Stimulated activated CD8-positive, alpha-beta memory T cell treated with anti-CD3 and anti-CD28 coated beads, Interleukin-15, amount 100 ng/mL, for 24 hours (primary cell): ENCODE measurements around the gene CCNJ.

ENCODE experiments used
- DNase-seq: peaks from one replicate; pipeline ENCODE4 v3.0.0-alpha.2; 2020; ENCODE audit warnings: low read depth

The CCNJ gene

GRCh38 chr10:96061232-96061631 lies 17.8 kb downstream of the CCNJ start:
- no peak for DNase-seq

GRCh38 chr10:96072674-96073073 lies 29.3 kb downstream of the CCNJ start:
- DNase-seq, result no peak

- DNase-seq, result no peak
Measured at GRCh38 chr10:96073722-96074121, 30.3 kb downstream of the CCNJ start.

GRCh38 chr10:96074776-96075175 lies 31.4 kb downstream of the CCNJ start:
- no peak for DNase-seq

- DNase-seq, result no peak
Measured at GRCh38 chr10:96075977-96076376, 32.6 kb downstream of the CCNJ start.

- DNase-seq, result no peak
Measured at GRCh38 chr10:96077156-96077555, 33.8 kb downstream of the CCNJ start.

- DNase-seq, result no peak
Measured at GRCh38 chr10:96082153-96082552, 38.8 kb downstream of the CCNJ start.

GRCh38 chr10:96082748-96083147 lies 39.4 kb downstream of the CCNJ start:
- DNase-seq, result no peak

- DNase-seq, result no peak
Measured at GRCh38 chr10:96089116-96089515, 45.7 kb downstream of the CCNJ start.

- DNase-seq, result peak; percentile 86
Measured at GRCh38 chr10:96089670-96090462, 46.5 kb downstream of the CCNJ start.

GRCh38 chr10:96090463-96090800 lies 47.0 kb downstream of the CCNJ start:
- peak; percentile 1 for DNase-seq

- DNase-seq, result no peak
Measured at GRCh38 chr10:96092999-96093767, 49.8 kb downstream of the CCNJ start.

GRCh38 chr10:96093948-96094347 lies 50.6 kb downstream of the CCNJ start:
- DNase-seq, result no peak

- DNase-seq, result no peak
Measured at GRCh38 chr10:96096958-96097357, 53.6 kb downstream of the CCNJ start.

- no peak for DNase-seq
Measured at GRCh38 chr10:96097865-96098264, 54.5 kb downstream of the CCNJ start.

GRCh38 chr10:96107623-96108038 lies 64.2 kb downstream of the CCNJ start:
- DNase-seq, result no peak
